Tibial nerve (tissue), 4 donors: ENCODE data around the gene LEAP2. TPM values are rescaled to one million over a fixed set of nuclear protein-coding genes. Genes with fewer than 3 reads are reported as not detected.

Source experiments
- DNase-seq, 2 donors: peaks; one replicate each; pipeline ENCODE4 v3.0.0-alpha.2; 2019; ENCODE audit warnings: low spot score in 2 of 2
- H3K27ac ChIP-seq, 4 donors: fragments of 200-600 bp; sonication (generic) in 3 of 4; one replicate each; pipeline ENCODE4 v1.5.1; 2017 to 2019; ENCODE audit warnings: mild to moderate bottlenecking in 1 of 4
- H3K27me3 ChIP-seq, 2 donors: fragments of 200-600 bp; sonication (generic) in 1 of 2; one replicate each; pipeline versions ENCODE4 v1.5.1 to v1.6.0; 2017 to 2019
- H3K36me3 ChIP-seq, 3 donors: fragments of 200-600 bp; sonication (generic); one replicate each; pipeline ENCODE4 v1.5.1; 2018 to 2019
- H3K4me1 ChIP-seq, 4 donors: fragments of 200-600 bp; sonication (generic) in 3 of 4; one replicate each; pipeline ENCODE4 v1.5.1; 2017 to 2019
- H3K4me3 ChIP-seq, 4 donors: fragments of 200-600 bp; sonication (generic) in 3 of 4; one replicate each; pipeline ENCODE4 v1.5.1; 2017 to 2019; ENCODE audit warnings: mild to moderate bottlenecking in 1 of 4, moderate library complexity in 1 of 4
- H3K9me3 ChIP-seq, 4 donors: fragments of 200-600 bp; sonication (generic) in 3 of 4; one replicate each; pipeline ENCODE4 v1.5.1; 2017 to 2019
- EP300 ChIP-seq, 2 donors: sonication (generic); formaldehyde crosslinking; IDR thresholded peaks; one replicate each; pipeline ENCODE4 v1.6.1; 2017; ENCODE audit warnings: antibody characterized with exemption in 2 of 2, mild to moderate bottlenecking in 1 of 2
- POLR2A ChIP-seq, 2 donors: fragments of 450-650 bp; IDR thresholded peaks; one replicate each; pipeline ENCODE4 v1.6.1; 2017; ENCODE audit warnings: antibody characterized with exemption in 2 of 2, mild to moderate bottlenecking in 2 of 2, moderate library complexity in 2 of 2
- WGBS, 2 donors: methylation state at CpG; one replicate each; pipeline ENCODE4 v1.1.5; 2018; 5-methylcytosine and 5-hydroxymethylcytosine counted together
- total RNA-seq, 4 donors: library from RNA; depleted of rRNA; stranded (reverse); fragments of >200 nt; gene quantifications; one replicate each; pipeline ENCODE4 v1.1.0, GENCODE V29; 2016
- TF ChIP-seq, protein P1 (sequence below), 5 experiments: fragments of 200-600 bp in 3 of 5; fragments of 450-650 bp in 2 of 5; sonication (generic) in 3 of 5; IDR thresholded peaks; one replicate each; pipeline ENCODE4 v1.5.1; 2016 to 2019; ENCODE audit warnings: antibody characterized with exemption in 5 of 5, mild to moderate bottlenecking in 3 of 5, moderate library complexity in 2 of 5

The LEAP2 gene
- total RNA-seq, 4 donors from 2014 or later = 1.7 to 3.9 (median 2.5) TPM

DNA sequence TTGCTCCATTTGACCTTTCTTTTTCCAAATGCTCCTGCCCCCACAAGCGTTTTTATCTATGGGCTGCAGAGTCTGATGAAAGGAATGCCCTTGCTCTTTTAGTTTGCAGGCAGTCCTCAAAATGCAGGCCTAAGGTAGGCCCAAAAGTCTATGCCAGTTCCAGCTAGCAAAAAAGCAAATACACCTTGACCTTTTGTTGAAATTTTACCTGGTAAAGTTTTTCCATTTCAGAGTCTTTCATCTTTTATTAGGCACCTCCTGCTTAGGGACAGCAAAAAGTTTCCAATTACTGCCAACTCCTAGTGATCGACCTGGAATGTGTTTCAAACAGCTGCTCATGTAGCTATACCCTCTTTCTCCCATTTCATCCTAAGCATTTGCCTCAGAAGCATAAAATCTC, 2.7 kb upstream of the LEAP2 start:
- peaks cover 0 to 60% (median 0%) of the 10 kb centered on the region in 3 donors for H3K36me3 ChIP-seq

DNA sequence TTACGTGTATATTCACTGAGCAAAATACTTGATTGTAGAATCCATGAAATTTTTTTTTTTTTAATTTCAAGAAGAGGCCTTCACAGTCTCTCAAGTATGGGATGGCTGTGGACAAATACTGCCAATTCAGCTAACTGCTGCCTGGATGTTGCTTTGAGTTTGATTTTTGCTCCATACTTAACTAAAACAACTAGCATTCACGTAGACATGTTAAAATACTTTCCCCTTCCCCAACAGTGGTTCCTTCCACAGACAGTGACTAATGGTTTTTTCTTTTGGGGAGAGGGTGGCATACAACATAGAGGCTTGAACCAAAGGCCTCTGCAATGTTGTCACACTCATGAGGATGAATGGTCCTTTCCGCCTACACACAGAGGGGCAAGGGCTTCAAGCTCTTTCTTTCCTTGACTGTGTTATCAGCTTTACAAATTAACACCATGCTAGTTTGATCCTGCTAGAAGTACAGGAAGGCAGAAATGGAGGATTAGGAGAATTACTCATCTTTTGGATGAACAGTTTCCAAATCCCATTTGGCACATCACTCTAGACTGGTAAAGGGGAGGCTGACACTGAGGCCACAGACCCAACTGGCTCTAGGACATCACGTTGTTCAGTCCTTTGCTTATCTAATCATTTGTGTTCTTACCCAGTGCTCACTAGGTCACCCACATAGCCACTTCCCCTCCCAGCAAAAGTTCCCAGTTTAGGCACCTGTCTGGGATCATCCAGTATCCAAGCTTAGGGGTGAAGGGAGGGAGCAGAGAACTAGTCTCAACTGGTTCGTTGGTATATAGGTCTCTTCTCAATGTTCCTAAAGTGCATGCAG, 1.8 kb upstream of the LEAP2 start:
- Histone ChIP-seq H3K27ac (no peak overlapping the region), H3K4me1 (peaks cover 0 to 18% (median 3%) of the 10 kb centered on the region in 4 donors), H3K4me3 (no peak overlapping the region), H3K27me3 (no peaks in the 10 kb centered on the region), H3K36me3 (peaks cover 0 to 60% (median 0%) of the 10 kb centered on the region in 3 donors), H3K9me3 (no peaks in the 10 kb centered on the region)
- no peak for TF ChIP-seq EP300 (IDR thresholded peaks at IDR 0.05)
- TF ChIP-seq, protein P1, sequence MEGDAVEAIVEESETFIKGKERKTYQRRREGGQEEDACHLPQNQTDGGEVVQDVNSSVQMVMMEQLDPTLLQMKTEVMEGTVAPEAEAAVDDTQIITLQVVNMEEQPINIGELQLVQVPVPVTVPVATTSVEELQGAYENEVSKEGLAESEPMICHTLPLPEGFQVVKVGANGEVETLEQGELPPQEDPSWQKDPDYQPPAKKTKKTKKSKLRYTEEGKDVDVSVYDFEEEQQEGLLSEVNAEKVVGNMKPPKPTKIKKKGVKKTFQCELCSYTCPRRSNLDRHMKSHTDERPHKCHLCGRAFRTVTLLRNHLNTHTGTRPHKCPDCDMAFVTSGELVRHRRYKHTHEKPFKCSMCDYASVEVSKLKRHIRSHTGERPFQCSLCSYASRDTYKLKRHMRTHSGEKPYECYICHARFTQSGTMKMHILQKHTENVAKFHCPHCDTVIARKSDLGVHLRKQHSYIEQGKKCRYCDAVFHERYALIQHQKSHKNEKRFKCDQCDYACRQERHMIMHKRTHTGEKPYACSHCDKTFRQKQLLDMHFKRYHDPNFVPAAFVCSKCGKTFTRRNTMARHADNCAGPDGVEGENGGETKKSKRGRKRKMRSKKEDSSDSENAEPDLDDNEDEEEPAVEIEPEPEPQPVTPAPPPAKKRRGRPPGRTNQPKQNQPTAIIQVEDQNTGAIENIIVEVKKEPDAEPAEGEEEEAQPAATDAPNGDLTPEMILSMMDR (IDR thresholded peaks at IDR 0.05) = no peak
- DNase-seq = no peak
- 83 to 86% methylated on average over 5 of the region's 5 CpGs for WGBS, 2 donors

More for the DNA sequence above, 2.7 kb upstream of the LEAP2 start:
- DNase-seq = no peak
- no peaks in the 10 kb centered on the region for H3K9me3 ChIP-seq
- no peak overlapping the region for H3K27ac ChIP-seq
- TF ChIP-seq, protein P1 (IDR thresholded peaks at IDR 0.05) = no peak
- TF ChIP-seq POLR2A (IDR thresholded peaks at IDR 0.05) = no peak
- TF ChIP-seq EP300 (IDR thresholded peaks at IDR 0.05) = no peak
- 70 to 73% methylated on average over 2 of the region's 2 CpGs for WGBS, 2 donors
- H3K4me1 ChIP-seq = peaks cover 0 to 20% (median 3%) of the 10 kb centered on the region in 4 donors
- H3K4me3 ChIP-seq = no peak overlapping the region
- no peaks in the 10 kb centered on the region for H3K27me3 ChIP-seq

DNA sequence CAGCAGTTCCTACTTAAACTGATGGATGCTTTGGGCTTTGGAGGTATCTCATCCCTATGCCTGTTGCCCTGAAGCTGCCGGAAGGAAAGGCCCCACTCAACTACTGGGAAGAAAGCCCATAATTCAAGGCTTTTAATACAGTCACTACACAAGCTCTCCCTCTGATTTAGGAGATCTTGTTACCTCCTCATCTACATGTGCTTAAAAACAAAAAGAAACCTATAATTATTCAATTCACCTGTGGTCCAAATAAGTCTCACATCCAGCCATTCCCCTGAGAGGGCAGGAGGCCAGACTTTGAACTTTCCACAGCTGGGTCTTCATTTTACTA, 715 bp upstream of the LEAP2 start:
- no peaks in the 10 kb centered on the region for H3K27me3 ChIP-seq
- H3K36me3 ChIP-seq = peaks cover 0 to 58% (median 0%) of the 10 kb centered on the region in 3 donors
- H3K4me3 ChIP-seq = no peak overlapping the region
- no peaks in the 10 kb centered on the region for H3K9me3 ChIP-seq
- H3K27ac ChIP-seq = no peak overlapping the region
- 77 to 89% methylated on average over 1 of the region's 1 CpG for WGBS, 2 donors
- TF ChIP-seq EP300 (IDR thresholded peaks at IDR 0.05) = no peak
- TF ChIP-seq, protein P1 (IDR thresholded peaks at IDR 0.05) = no peak
- no peak for TF ChIP-seq POLR2A (IDR thresholded peaks at IDR 0.05)
- DNase-seq = no peak
- peaks cover 0 to 8% (median under 1%) of the 10 kb centered on the region in 4 donors for H3K4me1 ChIP-seq

DNA sequence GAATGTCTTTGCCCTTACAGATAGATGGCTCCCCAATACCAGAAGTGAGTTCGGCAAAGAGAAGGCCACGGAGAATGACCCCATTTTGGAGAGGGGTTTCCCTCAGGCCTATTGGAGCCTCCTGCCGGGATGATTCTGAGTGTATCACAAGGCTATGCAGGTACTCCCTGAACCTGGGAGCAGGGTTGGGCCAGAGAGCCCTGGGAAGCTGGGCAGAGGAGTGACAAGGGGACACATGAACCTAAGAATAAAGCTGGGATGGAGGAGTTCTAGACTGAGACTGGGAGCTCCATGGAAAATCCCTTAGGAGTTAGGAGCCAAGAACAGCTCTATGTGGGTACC, 433 bp downstream of the LEAP2 start:
- Histone ChIP-seq H3K27me3 (no peaks in the 10 kb centered on the region), H3K4me1 (no peaks in the 10 kb centered on the region), H3K9me3 (no peaks in the 10 kb centered on the region), H3K4me3 (no peak overlapping the region), H3K27ac (peak overlapping the region in 1 of 4 donors; percentile 17), H3K36me3 (peaks cover 0 to 56% (median 0%) of the 10 kb centered on the region in 3 donors)
- no peak for DNase-seq
- TF ChIP-seq EP300 (IDR thresholded peaks at IDR 0.05) = no peak
- TF ChIP-seq POLR2A (IDR thresholded peaks at IDR 0.05) = no peak
- TF ChIP-seq, protein P1 (IDR thresholded peaks at IDR 0.05) = no peak
- WGBS, 2 donors = 90 to 98% methylated on average over 3 of the region's 3 CpGs

DNA sequence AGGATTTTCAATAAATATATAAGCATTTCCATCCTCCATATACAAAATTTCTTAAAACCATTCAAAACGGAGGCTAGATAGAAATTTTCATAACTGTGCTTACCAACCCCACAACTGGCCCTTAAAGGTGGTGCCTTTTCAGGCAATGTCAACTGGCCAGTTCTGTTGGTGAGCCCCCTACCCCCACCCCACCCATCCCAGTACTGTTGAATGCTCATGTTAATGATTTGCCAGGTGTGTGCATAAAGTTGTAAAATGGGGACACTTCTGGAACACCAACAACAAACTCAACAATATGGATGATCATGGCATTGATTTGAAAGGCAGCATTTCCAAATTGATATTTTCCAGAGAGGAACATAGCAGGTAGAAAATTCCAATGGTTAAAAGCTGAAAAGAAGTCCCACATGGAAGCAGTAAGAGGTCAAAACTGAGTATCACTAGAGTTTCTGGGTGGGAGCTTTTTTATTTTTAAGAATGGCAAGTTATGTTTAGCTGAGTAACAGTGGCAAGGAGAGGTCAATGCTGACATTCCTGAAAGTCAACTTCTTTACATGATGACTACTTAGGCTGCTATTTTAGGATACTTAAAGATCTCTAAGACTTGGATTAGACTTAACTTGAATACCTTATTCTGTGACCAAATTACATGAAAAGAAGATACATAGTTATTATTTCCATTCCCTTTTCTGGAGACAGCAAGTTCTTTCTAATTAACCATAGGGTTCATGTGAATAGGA, 2.7 kb downstream of the LEAP2 start:
- Histone ChIP-seq H3K4me3 (no peak overlapping the region), H3K27me3 (no peaks in the 10 kb centered on the region), H3K27ac (no peak overlapping the region), H3K9me3 (no peaks in the 10 kb centered on the region), H3K36me3 (peaks cover 2 to 52% (median 6%) of the 10 kb centered on the region in 3 donors), H3K4me1 (no peaks in the 10 kb centered on the region)
- TF ChIP-seq, protein P1 (IDR thresholded peaks at IDR 0.05) = no peak
- TF ChIP-seq EP300 (IDR thresholded peaks at IDR 0.05) (no peak), POLR2A (IDR thresholded peaks at IDR 0.05) (no peak)
- no peak for DNase-seq
- WGBS, 2 donors = 71 to 80% methylated on average over 1 of the region's 1 CpG
